KOPT-K1 (cell line): ENCODE measurements around the gene PLS3.

Experiments used
- H3K27ac ChIP-seq: fragments of 200-600 bp; sonication (generic); 2 replicates; pipeline ENCODE4 v1.5.1; 2016; ENCODE audit warnings: antibody characterized with exemption, mild to moderate bottlenecking, low read depth, low read length; ENCODE audit not compliant: poor library complexity, severe bottlenecking
- H3K36me3 ChIP-seq: fragments of 200-600 bp; sonication (generic); 2 replicates; pipeline ENCODE4 v1.5.1; 2017; ENCODE audit warnings: antibody characterized with exemption, mild to moderate bottlenecking, low read length, moderate library complexity; ENCODE audit not compliant: insufficient read depth
- H3K9me3 ChIP-seq: fragments of 200-600 bp; sonication (generic); 2 replicates; pipeline ENCODE4 v1.5.1; 2017; ENCODE audit warnings: antibody characterized with exemption, low read length, mild to moderate bottlenecking; ENCODE audit not compliant: insufficient read depth, poor library complexity, severe bottlenecking

PLS3 gene

DNA sequence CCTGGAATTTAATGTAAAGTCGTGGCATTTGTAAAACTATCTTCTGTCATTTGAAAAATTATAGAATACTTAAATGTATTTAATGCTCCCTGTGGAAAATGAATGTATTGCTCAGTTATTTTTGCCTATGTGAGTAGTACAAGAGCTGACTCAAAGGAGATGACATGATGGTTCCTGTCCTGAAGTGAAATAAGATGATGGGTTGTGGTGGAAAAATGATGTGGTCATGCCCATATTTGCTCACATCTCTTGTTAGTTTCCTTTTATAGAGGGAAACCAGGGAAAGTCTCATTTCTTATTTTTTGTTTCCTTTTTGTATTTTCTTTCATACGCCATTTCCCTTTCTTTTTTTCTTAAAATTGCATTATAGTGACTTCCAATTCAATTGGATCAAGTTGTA, 23.7 kb downstream of the PLS3 start:
- Histone ChIP-seq H3K36me3 (no peaks in the 10 kb centered on the region), H3K27ac (no peak overlapping the region)

DNA sequence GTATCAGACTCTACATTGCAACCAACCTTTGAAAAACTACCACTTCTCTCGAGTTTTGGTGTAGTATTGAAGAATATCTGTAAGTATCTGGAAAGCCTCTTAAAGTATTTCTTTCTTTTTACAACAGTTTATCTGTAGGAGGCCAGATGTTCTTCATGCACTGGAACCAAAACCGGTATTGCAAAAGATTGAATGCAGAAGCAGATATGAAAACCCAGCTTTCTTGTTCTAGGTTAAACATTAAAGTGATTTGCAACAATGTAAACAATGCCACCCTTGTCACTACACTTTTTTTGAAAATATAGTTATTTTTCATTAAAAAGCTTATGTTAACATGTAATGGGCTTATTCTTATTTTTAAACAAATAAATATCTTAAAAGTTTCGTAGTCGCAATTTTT, 27.2 kb downstream of the PLS3 start:
- no peaks in the 10 kb centered on the region for H3K9me3 ChIP-seq
- H3K36me3 ChIP-seq: no peaks in the 10 kb centered on the region
- H3K27ac ChIP-seq: no peak overlapping the region

More for the DNA sequence above, 23.7 kb downstream of the PLS3 start:
- no peaks in the 10 kb centered on the region for H3K9me3 ChIP-seq

DNA sequence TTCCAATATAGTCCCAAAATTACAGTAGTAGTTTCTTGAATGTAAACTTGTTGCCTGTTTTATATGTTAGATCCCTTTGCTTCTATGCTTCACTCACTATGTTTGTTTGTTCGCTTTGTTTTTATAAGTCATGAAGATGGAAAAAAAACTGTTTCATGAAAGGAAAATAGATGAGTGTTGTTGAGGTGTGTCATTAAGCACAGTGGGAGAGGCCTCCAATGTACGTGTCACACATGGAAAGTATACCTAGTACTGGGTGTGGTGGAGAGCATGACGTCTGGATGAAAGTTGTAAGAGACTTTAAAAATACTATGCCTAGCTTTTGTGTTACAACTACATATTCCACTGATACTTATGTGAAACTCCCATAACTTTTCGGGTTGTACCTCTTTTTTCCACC, 28.4 kb downstream of the PLS3 start:
- Histone ChIP-seq H3K9me3 (no peaks in the 10 kb centered on the region), H3K36me3 (no peaks in the 10 kb centered on the region), H3K27ac (no peak overlapping the region)

DNA sequence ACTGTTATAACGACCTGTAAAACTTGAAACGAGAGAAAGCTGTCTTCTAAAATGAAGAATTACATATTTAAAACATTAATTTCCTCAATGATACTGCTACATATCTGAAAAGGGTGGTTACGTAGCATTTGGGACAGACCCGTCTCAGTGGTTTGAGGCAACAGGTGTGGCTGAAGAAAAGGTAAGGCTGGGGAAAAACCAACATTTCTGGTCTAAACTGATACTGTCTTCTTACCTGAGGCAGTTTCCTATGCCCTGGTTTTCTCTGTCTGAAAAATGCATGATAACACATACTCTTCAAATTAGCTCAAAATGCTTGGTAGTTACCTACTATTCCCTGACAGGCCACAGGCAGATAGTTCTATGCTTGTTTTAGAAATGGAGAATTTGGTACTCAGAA, 30.4 kb downstream of the PLS3 start:
- H3K36me3 ChIP-seq: no peaks in the 10 kb centered on the region
- no peaks in the 10 kb centered on the region for H3K9me3 ChIP-seq
- no peak overlapping the region for H3K27ac ChIP-seq

DNA sequence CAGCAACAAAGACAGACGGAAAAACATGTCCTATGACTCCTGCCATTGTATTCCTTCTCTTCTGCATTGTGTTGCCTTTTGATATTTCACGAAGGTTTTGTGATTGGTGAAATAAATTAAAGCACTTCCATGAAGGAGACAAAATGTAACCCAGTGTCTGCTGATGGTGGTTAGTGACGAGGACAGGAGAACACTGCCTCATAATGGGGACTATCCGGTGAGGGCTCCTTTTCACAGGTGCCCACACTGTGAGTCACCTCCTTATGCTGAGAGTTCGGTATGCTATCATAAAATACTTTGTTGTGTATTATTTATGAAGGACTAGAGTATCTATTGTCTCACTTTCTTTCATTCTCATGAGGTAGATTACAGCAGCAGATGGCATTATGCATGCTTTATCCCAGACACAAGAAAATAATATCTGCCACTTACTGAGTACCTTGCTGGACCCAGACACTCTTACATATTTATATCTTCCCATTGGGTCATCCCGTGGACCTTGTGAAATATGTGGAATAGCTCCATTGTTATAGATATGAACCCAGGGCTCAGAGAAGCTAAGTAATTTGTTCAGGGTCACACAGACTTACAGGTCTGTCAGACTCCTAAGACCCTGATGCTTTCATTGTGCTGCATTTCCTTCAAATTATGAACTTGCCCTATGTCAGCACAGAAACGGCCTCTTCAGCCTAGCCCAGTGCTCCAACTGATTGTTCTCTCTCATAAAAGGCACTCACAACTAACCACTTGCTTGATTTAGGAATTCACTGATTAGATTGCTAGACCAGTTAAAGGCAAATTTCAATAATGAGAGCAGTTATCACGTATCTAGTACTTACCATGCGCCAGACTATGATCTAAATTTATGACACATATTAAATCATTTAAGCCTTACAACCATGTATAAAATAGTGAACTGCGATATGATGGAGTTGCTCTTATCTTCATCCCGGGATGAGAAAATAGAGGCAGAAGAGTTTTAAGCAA, 31.2 kb downstream of the PLS3 start:
- H3K36me3 ChIP-seq: no peaks in the 10 kb centered on the region
- H3K9me3 ChIP-seq: no peaks in the 10 kb centered on the region
- no peak overlapping the region for H3K27ac ChIP-seq

DNA sequence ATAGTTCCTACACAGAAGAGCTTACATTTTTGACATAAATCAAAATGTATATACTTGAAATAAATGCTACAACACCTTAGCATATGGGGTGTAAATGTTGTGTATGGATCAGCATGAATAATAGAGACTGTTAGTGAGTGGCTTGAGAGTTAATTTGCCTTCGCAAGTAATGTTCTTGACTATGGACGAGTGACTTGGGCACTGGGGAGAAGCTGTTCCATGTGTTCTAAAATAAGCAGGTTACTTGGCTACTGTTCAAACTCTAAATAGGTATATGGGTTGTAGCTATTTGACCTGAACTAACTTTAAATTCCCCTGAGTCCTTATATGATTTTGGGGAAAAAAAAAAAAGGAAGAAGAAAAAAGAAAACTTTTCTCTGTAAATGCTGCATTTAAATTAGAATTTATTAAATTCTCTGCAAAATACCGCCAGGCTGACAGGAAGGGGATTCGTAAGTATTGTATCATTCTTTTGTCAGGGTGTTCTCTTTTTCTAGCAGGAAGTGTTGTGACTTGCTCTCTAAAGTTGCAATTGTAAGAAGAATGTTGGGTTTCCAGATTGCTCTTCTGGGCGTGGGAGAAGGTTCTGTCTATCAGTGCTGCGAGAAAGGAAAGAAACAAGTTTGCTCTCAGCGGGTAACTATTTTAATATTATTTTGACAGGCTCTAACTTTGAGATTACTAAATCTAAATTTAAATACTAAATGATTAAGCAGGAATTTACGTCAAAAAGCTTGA, 32.2 kb downstream of the PLS3 start:
- no peaks in the 10 kb centered on the region for H3K36me3 ChIP-seq
- no peak overlapping the region for H3K27ac ChIP-seq
- no peaks in the 10 kb centered on the region for H3K9me3 ChIP-seq

- no peak overlapping the region for H3K27ac ChIP-seq
- no peaks in the 10 kb centered on the region for H3K36me3 ChIP-seq
- H3K9me3 ChIP-seq: no peaks in the 10 kb centered on the region
Measured at GRCh38 chrX:115595049-115595448, 34.1 kb downstream of the PLS3 start.

DNA sequence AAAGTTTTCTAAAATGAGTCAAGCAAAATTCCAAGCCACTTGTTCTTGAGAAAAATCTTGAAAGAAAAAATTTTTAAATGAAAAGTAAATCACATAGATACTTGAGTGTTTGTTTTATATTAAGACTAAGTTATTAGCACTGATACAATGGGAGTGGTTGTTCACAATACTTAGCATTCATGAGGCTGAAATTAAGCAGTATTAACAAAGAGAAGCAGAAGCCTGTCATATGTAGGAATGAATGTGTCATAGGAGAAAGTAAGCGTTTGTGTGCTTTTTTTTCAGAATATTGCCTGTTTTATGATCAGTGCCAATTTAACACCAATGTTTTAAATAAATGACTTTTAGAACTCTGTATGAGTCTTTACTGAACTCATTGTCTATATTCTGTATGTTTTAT, 37.6 kb downstream of the PLS3 start:
- no peak overlapping the region for H3K27ac ChIP-seq
- no peaks in the 10 kb centered on the region for H3K36me3 ChIP-seq
- no peaks in the 10 kb centered on the region for H3K9me3 ChIP-seq

DNA sequence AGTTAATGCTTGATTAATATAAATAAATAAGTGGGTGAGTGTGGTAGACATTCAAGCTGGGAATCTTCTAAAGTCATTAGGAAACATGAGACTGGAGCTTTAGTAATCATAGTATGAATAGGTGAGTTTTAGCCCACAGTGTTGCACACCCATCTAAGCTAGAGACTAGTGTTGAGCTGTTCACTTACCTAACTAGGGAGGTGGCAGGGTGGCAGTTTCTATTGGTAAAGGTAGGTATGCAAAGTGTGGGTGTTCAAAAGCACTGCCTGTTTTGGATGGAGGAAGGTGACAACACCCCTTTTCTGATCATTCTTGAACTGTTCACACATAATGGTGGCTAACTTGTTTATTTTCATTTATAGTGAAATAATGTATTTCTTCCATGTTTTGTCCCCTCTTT, 41.3 kb downstream of the PLS3 start:
- no peaks in the 10 kb centered on the region for H3K9me3 ChIP-seq
- H3K36me3 ChIP-seq: no peaks in the 10 kb centered on the region
- no peak overlapping the region for H3K27ac ChIP-seq

DNA sequence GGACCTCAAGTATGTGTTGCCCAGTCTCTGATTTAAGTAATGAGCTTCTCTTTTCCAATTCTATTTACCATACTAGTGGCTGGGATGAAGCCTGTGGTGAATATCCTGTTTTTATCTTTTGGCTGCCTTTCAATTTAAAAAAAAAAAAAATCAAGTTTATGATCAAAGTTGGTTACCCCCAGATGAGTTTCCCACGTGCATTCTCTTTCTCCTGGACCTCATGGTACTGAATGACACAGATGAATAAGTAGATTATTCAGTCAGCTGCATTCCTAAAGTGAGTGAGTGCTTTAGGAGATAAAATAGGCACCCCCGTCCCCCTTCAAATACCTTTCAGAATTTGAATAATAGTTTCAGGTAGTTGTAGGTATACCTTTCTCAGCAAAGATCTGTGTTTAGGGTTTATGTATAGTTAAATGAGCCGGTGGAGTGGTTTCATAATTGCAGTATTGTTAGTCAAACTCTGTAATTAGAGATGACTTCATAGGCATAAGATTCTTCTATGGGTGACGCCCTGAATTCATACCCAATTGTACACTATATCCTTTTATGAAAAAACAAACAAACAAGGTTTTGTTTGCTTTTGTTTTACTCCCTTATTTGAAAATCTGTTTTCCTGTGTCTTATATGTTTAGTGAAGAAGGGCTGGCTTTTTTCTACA, 41.9 kb downstream of the PLS3 start:
- Histone ChIP-seq H3K9me3 (no peaks in the 10 kb centered on the region), H3K27ac (no peak overlapping the region), H3K36me3 (no peaks in the 10 kb centered on the region)

DNA sequence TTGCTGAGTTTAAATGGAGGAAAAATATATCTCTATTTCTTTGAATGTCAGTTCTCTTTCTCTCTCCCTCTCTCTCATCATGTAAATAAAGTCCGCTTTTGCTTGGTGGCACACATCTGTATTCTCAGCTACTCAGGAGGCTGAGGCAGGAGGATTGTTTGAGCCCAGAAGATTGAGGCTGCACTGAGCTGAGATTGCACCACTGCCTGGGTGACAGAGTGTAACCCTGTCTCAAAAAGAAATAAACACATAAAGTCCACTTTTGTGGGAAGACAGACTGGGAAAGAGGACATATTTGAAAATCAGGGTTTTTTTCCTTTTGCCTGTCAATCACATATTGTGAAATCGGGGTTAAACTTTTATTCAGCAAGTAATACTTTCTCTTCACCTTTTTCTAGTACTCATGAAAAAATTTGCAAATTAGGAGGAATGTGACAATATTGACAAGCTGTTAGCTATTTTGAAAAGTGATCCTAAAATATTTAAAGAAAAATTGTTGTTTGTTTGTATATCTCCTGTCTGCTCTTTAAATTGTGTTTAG, 42.6 kb downstream of the PLS3 start:
- Histone ChIP-seq H3K27ac (no peak overlapping the region), H3K36me3 (no peaks in the 10 kb centered on the region), H3K9me3 (no peaks in the 10 kb centered on the region)

DNA sequence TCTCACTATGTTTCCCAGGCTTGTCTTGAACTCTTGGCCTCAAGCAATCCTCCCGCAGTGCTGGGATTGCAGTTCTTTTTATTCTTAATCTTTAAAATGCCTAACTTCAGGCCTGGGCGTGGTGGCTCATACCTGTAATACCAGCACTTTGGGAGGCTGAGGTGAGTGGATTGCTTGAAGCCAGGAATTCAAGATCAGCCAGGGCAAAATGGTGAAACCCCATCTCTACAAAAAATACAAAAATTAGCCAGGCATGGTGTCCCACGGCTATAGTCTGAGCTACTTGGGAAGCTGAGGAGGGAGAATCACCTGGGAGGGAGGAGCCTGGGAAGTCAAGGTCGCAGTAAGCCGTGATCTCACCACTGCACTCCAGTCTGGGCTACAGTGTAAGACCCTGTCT, 45.9 kb downstream of the PLS3 start:
- Histone ChIP-seq H3K36me3 (no peaks in the 10 kb centered on the region), H3K9me3 (no peaks in the 10 kb centered on the region), H3K27ac (no peak overlapping the region)

DNA sequence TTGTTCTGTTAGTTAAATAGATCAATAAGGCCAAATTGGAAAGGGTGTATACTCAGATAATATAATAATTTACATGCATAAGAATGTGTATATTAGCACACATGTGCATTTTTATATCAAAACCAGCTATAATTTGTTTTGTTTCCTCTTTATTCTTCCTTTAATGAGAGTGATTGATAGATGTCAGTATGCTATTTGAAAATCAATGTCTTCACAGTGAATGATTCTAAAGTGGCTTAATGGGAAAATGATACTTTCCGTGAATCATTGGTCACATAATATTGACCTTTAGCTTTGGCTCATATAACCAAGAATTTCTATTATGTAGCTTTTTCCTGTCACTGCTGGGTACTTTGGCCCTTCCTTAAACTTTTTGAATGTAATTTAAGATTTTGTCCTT, 48.6 kb downstream of the PLS3 start:
- Histone ChIP-seq H3K36me3 (no peaks in the 10 kb centered on the region), H3K27ac (no peak overlapping the region)

DNA sequence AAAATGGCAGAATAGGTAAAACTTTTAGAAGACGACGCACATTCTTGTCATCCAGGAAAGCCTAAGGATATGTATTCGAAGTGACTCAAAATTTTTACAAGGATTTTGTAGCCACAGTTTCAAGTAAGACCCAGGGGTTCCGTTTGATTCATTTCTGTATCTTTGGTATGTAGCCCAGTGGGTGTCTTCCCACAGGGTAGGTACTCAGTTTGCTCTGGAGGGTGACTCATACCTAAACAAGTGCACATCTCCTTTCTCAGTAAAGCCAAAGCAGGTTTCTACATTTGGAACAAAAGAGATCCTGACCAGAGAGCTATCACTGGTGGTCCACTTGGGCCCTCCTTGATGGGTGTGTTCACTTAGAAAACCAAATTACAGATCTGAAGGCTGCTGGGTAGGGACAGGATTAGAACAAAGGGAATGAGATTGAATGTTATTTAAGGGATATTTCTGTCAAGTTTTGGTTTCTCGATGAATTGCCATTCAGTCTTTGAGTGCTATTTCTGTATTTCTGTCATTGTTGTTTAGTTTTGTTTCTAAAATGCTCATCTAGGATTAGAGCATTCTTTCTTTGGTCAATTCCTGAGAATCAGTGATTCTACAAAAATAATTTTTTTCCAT, 56.1 kb downstream of the PLS3 start:
- H3K27ac ChIP-seq: no peak overlapping the region
- H3K36me3 ChIP-seq: no peaks in the 10 kb centered on the region
- no peaks in the 10 kb centered on the region for H3K9me3 ChIP-seq

More for the DNA sequence above, 48.6 kb downstream of the PLS3 start:
- H3K9me3 ChIP-seq: no peaks in the 10 kb centered on the region
